Hematopoietic multipotent progenitor cell treated with erythropoietin and hydrocortisone succinate and interleukin-3 and kit ligand, for 15 days (in vitro differentiated cells): ENCODE results near the gene IFIT3.
"Not testable (repeated sequence)": the region's sequence is repeated elsewhere in the genome, so short reads cannot be mapped to it uniquely, and the experiment has no call there.

Experiments used
- DNase-seq: peaks from one replicate; pipeline ENCODE4 v3.0.0-alpha.2; 2015; ENCODE audit warnings: low spot score

The IFIT3 gene

DNA sequence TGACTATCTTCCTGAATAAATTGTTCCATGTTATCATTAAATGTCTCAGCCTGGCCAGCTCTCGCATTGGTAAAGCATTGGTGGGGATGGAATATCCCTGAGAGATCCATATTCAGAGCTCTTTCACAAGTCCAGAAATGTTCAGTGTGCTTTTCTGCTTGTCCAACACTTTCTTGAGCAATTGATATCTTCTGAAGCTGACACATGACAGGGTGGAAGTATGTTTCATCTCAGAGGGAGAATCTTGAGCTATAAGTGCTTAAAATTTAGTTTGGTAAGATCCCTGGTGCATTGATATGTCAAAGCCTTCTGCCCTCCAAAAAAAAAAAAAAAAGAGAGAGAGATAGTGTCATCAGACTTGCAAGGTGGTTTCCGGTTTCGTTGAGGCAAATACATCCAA is 7.4 kb downstream of the IFIT3 start:
- DNase-seq = no peak

DNA sequence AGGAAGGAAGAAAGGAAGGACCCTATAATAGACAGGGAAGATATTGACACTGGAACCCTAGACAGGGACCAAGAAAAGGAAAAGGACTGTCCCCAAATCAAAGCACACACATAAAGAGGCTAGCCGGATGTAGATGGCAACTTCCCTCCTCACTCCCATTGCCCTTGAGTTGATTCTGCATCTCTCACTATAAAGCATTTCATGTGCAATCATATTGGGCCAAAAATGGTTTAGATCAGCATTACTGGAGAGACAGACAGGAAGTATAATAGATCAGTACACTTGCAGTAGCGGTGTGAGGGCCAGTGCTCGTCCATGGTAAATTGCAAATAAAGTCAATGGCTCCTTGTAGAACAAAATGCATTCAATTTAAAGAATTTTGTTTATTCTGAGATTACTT is 8.4 kb downstream of the IFIT3 start:
- DNase-seq = no peak

DNA sequence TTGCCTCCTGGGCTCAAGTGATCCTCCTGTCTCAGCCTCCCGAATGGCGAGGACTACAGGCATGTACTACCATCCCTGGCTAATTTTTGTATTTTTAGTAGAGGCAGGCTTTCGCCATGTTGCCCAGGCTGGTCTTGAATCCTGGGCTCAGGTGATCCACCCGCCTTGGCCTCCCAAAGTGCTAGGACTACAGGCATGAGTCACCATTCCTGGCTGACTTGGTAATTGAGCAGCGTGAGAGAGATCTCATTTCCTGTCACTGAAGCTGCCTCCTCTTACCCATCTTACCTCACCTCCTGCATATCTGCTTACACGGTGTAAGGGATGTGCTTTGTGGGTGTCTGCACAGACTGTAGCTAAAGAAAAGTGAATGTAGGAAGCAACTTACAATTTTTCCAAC is 9.7 kb downstream of the IFIT3 start:
- DNase-seq = no peak

DNA sequence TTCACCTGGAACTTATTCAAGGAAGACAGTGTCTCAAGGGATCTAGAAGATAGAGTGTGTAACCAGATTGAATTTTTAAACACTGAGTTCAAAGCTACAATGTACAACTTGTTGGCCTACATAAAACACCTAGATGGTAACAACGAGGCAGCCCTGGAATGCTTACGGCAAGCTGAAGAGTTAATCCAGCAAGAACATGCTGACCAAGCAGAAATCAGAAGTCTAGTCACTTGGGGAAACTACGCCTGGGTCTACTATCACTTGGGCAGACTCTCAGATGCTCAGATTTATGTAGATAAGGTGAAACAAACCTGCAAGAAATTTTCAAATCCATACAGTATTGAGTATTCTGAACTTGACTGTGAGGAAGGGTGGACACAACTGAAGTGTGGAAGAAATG is 10.9 kb downstream of the IFIT3 start:
- DNase-seq = no peak

DNA sequence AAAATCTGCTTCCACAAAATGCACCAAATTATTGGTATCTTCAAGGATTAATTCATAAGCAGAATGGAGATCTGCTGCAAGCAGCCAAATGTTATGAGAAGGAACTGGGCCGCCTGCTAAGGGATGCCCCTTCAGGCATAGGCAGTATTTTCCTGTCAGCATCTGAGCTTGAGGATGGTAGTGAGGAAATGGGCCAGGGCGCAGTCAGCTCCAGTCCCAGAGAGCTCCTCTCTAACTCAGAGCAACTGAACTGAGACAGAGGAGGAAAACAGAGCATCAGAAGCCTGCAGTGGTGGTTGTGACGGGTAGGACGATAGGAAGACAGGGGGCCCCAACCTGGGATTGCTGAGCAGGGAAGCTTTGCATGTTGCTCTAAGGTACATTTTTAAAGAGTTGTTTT is 12.1 kb downstream of the IFIT3 start:
- no peak for DNase-seq

DNA sequence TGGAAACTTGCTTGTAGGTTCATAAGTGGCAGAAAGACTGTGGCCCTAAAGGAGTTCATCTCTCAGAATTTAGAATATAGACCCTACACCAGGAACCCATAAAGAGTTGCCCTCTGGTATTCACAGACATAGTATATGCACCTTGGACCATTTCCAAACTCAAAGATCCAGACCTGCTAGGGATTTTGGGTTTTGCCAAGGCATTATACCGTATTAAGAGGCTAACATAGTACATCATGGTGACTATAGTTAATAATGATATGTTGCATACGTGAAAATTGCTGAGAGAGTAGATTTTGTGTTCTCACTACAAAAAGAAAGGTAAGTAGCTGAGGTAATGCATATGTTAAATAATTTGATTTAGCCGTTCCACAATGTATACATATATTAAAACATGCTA is 13.9 kb downstream of the IFIT3 start:
- DNase-seq = no peak

DNA sequence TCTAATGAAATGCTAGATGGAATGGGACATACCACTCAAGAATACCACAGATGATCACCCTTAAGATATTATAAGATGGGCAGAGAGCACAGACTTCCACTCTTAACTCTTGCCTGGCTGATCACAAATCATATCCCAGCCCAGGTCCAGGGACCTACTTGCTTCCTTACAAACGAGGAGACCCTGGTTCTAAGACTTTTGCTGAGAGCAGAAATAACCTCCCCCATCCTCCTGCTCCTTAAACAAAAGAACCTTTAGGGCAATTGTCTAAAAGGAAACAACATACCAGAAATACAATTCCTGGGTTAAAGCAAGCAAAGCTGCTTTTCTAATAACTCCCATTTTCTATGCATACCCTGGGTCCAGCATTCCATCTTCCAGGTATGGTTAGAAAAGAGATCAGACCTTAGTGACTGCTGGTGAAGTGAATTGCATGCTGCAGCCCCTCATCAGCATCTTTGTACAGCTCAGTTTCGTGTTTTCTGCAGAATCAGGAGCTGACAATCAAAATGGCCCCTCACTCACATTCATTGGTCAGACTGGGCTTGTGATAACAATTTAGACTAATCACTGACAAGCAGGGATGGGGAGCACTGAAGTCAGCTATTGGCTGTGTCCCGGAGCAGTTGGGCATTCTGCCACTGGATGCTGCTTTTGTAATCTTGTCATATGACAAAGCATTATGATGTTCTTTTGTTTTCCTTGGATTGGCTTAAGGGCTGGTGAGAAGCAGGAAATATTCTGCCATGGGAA is 14.6 kb downstream of the IFIT3 start:
- DNase-seq = no peak

DNA sequence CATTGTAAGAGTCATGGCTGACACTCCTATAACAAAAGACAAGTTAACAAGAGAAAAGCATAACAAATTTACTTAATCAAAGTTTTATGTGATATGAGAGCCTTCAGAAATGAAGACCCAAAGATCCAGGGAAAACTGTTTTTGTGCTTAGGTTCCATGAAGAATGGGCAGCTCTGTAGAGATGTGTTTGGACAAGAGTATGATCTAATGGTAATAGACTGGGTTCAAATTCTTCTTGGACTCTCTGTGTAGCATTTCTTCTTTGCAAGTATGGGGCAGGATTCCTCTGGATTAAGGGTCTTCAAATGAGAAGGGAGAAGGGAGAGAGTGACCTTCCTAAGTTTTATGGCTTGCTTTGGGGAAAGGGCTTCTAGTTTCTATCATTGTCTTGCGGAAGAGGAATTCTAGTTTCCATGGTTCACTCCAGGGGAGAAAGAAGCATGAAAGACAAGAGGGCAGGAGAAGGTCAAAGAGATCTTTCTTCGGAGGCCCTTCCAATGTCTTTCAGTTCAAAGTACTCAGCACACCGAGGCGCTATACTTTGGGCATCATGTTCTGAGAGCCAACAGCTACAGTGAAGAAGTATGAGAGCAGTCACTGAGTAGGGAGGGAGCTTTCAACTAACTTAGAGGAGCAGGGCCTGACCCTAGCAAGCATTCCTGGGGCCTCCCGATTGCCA is 15.4 kb downstream of the IFIT3 start:
- DNase-seq = no peak

DNA sequence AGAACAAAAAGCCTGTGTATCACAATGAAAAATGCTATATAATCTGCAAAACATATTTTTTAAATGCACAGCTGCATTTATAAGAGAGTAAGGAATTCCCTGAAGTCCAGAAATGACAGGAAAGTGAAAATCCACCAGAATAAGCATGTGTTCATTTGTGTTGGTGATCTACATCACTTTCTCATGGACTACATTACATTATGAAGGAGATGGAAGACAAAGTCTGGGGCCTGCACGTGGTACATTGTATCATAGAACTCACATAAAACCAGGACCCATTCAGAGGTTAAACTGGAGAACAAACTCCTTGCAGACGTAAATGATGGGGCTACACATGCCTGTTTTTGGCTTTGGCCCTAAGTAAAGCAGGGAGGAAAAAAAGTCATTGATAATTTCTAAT is 16.4 kb downstream of the IFIT3 start:
- DNase-seq = no peak

DNA sequence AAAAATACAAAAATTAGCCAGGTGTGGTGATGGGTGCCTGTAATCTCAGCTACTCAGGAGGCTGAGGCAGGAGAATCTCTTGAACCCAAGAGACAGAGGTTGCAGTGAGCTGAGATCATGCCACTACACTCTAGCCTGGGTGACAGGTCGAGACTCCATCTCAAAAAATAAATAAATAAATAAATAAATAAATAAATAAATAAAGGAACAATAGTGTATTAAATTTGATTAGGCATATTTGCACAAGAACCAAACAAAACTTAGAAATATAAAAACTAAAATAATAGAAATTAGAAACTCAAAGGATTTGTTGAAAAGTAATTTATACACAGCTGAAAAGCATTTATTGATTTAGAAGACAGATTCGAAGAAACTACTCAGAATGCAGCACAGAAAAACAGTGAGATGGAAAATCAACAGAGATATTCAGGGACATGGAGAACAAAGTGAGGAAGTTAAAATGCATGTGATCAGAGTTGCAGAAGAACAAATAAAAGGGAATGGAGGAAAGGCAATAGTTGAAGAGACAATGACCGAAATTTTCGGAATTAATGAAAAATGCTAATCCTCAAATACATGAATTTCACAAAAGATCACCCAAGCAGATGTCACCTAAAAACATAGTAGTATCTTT is 17.7 kb downstream of the IFIT3 start:
- no peak for DNase-seq

DNA sequence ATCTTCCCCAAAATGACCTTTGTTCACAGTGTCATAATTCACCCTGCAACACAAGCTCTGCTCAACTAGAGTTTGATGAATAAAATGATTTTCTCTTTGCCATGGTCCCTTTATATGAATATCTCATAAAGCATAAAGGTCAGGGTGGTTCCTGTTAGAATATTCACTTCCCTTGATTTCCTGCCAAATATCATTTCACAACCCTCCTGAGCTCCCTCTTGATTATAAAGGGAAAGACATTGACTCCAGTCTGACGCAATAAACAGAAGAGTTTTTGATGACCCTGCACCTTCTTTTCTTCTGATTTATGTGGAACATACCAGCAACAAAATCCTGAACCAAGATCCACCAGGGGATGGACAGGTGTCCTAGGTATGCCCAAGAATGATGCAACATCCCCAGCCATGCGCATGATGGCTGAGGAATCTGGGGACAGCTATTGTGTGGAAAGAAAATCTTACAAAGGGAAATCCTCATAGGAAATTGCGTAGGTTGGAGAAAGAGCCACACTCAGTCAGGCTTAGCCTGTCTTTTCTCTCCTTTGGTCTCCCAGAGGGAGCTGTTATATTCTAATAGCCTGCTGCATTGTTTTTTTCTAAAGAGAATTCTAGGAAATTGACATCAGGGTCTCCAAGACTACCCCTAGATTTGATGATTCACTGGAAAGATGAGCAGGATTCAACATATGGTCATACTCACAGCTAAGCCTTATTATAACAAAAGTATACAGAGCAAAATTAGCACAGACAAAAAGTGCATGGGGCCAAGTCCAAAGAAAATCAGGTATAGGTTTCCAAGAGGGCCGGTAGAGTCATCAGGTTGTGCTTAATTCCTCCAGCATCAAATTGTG is 18.8 kb downstream of the IFIT3 start:
- DNase-seq = no peak

DNA sequence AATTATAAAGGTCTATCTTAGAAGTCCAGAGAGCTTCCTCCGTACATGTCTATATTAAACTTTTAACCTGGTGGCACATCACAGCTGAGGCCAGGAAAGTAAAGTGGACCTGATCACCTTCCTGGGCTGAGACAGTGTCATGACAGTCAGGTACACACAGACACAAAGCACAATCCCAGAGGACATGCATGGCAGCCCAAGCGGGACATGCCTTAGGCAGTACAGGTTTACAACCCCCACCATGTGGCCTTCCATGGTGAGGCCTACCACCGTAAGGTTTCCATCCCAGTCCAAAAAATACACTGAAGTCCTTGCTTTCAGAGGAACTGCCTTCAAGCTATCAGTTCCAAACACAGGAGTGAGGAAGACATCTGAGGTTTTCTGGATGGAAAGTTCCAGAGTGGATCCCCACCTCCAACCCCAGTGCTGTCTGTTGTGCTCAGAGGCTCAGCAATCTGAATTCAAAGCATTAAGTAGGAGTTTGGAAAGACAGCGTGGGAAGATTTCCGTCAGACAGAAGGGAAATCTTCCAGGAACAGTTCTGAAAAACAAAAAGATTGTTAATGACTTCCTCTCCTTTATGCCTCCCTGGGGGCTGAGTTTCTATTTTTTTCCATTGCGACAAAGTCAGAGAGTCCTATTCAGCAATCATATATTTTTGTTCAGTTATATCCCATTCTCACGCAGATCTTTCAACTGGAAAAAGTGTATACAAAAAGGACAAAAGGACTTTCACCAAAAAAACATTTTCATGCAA is 20.1 kb downstream of the IFIT3 start:
- DNase-seq = no peak

DNA sequence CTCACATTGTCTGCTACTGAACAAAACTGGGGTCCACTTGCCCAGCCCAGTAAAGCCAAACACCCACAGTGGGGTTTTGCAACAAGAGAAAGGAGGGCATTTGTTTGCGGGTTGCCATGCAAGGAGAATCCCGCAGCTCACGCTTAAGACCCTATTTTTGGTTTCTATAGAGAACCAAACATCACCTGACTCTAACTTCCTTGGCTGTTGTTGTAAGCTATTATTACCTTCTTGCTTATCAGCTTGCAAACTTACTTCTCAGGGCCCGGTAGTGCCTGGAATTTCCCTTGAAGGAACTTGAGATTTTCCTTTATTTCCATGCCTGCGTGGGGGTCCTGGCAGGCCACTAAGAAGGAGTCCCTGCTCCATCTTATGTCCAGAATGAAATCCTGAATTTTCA is 20.7 kb downstream of the IFIT3 start:
- DNase-seq = no peak

DNA sequence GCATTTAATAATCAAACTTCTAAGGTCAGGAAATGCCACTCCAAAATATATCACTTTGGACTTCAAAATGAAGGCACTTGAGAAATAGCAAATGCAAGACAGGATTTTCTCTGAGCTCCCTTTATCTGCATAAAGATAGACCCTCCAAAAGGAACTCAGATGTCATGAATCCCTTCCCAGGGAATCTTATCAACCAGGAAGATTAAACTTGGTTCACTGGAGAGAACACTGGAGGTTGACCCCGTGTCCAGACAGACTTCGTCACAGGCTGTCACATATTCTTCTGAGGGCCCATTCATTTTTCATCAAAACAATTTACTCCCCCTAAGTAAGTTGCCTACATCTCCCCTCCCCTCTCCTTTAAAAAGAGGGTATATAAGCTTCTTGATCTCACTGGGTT is 21.2 kb downstream of the IFIT3 start:
- no peak for DNase-seq

DNA sequence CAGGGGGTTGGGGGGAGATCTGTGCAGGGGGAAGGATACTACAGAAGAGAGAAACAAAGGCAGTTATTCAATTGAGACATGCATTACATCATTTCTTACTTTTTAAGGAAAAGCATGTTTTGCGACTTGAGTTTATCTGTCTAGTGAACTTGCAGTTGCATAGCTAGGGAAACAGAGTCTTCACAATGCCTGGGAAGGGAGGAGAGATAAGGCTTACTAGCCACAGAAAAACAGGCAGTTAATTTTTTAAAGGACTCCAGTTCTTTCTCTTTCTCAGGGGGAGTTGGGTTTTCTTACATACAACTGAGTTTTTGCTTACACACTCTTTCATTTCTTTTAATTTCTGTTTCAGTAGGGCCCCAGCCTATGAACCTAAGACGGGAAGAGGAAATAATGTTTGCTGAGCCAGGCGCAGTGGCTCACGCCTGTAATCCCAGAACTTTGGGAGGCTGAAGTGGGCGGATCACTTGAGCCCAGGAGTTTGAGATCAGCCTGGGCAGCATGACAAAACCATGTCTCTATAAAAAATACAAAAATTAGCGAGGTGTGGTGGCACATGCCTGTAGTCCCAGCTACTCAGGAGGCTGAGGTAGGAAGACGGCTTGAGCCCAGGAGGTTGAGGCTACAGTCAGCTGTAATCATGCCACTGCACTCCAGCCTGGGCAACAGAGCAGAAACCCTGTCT is 23.0 kb downstream of the IFIT3 start:
- DNase-seq = not testable (repeated sequence)

DNA sequence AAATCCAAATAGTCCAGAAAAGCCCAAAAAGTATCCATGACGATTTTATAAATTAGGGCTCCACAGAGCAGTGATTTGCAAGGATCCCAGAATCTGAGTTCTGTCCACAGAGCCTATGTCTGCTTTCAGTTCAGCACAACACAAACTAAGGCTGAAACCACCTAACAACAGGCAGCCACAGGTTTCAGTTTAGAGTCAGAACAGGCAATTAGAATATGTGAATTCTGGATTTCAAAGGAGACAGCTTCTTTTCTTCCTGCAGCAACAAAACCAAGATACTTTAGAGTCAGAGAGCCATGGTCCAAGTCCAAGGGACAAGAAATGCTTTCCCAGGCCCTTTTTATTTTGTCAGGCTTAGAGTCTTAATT is 23.6 kb downstream of the IFIT3 start:
- no peak for DNase-seq

DNA sequence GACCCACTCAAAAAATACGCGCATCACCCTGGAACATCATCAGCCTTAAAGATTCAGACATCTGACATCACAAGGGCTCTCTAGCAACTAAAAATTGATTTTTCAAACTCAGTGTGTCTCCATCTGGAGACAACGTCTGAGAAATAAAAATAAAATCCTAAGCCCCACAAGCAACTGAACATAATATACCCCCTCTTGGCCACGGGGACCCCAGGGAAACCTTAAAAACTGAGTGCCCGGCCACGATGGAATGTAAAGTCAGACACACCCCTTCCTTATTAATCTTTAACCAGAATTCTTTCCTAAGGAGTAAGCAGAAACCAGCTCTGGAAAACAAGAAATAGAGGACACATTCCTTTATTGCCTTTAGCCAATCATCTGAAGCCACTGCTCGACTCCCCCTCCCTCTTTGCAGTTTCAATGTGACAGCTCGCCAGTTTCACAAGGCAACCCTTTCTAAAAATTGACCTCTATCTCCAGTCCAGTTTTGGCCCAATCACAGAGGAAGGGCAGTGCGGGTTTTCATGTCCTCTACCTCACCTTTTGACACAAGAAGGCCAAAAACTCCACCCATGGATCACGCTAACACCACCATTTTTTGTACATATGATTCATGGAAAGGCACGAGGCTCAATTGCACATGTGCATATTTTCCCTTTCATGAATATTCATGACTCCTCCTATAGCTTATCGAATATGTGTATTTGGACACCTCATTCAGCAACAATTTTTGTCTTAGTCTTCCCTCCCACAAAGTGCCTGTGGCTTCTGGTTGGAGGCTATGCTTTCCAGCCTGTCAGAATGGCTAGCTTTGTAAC is 24.2 kb downstream of the IFIT3 start:
- no peak for DNase-seq

DNA sequence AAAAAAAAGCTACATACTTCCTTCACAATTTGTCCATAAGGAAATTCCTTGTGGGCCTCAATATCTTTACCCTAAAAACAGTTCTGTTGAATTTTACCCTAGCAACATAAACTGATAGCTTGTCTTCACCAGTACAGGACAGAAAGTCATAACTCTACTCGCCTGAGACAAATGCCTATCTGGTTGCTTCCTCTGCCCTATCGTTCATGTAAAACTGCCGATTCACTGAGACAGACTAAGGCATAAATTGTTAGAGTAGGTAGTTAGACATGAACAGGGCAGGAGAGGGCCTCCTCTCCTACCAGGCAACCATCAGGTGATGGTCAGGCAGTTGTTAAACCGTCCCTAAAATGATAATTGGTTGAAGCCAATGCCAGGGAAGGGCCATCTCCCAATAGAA is 25.0 kb downstream of the IFIT3 start:
- DNase-seq = peak; percentile 32

DNA sequence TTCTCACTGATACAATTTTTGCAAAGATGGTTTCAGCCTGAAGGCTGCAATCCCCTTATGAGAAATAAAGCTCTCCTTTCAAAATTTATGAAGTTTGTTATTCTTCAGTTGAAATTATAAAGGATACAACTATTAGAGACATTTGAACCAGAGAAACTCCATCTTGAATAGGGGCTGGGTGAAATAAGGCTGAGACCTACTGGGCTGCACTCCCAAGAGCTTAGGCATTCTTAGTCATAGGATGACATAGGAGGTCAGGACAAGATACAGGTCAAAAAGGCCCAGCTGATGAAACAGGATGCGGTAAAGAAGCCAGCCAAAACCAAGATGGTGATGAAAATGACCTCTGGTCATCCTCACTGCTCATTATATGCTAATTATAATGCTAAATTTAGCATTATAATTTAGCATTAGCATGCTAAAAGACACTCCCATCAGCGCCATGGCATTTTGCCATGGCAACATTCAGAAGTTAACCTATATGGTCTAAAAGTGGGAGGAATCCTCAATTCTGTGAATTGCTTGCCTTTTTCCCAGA is 27.7 kb downstream of the IFIT3 start:
- DNase-seq = no peak

DNA sequence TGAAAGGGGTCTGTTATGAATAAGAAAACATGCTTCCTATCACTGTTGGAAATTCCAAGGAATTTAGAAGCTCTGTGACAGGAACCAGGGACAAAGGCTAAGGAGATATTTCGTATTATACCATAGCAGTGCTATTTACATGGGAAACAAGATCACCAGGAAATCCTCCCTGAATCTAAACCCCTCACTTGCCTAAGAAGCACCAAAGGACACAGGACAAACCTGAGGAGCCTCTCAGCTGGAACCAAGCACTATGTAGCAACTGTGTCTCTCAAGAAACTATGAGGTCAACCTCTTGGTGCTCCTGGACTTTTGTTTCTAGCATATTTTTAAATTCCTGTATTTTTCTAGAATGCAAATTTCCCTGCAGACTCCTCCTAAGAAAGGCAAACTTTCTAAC is 29.3 kb downstream of the IFIT3 start:
- no peak for DNase-seq
